Lung (tissue), 12 donors: Measurements from ENCODE around the gene PLA2G2F. TPM values are rescaled to one million over a fixed set of nuclear protein-coding genes. Genes with fewer than 3 reads are reported as not detected.
A peak's percentile ranks its signal among the peaks of the same experiment; 100 is the strongest.

ENCODE experiments used
- ATAC-seq: fragments of 200-7000 bp; cut with Tn5 transposase; one replicate; pipeline ENCODE4 v1.9.1; 2020; ENCODE audit warnings: moderate number of reproducible peaks; ENCODE audit not compliant: insufficient read depth, low FRiP score
- DNase-seq, 3 donors: peaks; one replicate each; pipeline ENCODE4 v3.0.0-alpha.2; 2013 to 2017
- H3K27ac ChIP-seq, 2 donors: one replicate each; pipeline ENCODE4 v1.5.1; 2013; ENCODE audit warnings: mild to moderate bottlenecking in 2 of 2, moderate library complexity in 2 of 2, control low read depth in 1 of 2, inconsistent platforms in 1 of 2, low read depth in 1 of 2, low read length in 1 of 2
- H3K27me3 ChIP-seq, 3 donors: one replicate each; pipeline ENCODE4 v1.5.1; 2013; ENCODE audit warnings: low read length in 2 of 3; ENCODE audit not compliant: control insufficient read depth in 3 of 3, insufficient read depth in 3 of 3
- H3K36me3 ChIP-seq, 4 donors: one replicate each; pipeline ENCODE4 v1.5.1; 2013; ENCODE audit warnings: low read length in 4 of 4, mild to moderate bottlenecking in 1 of 4, moderate library complexity in 1 of 4; ENCODE audit not compliant: control insufficient read depth in 4 of 4, insufficient read depth in 4 of 4
- H3K4me1 ChIP-seq, 5 donors: one replicate each; pipeline ENCODE4 v1.5.1; 2013; ENCODE audit warnings: low read length in 5 of 5, mild to moderate bottlenecking in 2 of 5, moderate library complexity in 1 of 5; ENCODE audit not compliant: control insufficient read depth in 5 of 5, insufficient read depth in 5 of 5
- H3K4me3 ChIP-seq: one replicate; pipeline ENCODE4 v1.5.1; 2013; ENCODE audit warnings: mild to moderate bottlenecking, control low read depth, moderate library complexity
- H3K9ac ChIP-seq, 2 donors: one replicate each; pipeline ENCODE4 v1.5.1; 2013; ENCODE audit warnings: low read length in 2 of 2, control low read depth in 1 of 2; ENCODE audit not compliant: insufficient read depth in 1 of 2
- H3K9me3 ChIP-seq, 4 donors: one replicate each; pipeline ENCODE4 v1.5.1; 2013; ENCODE audit warnings: low read length in 3 of 4, mild to moderate bottlenecking in 1 of 4, moderate library complexity in 1 of 4; ENCODE audit not compliant: control insufficient read depth in 4 of 4, insufficient read depth in 3 of 4
- CTCF ChIP-seq: IDR thresholded peaks from 2 replicates; pipeline ENCODE4 v1.5.1; 2012; ENCODE audit warnings: mild to moderate bottlenecking; ENCODE audit errors: control extremely low read depth, extremely low read depth
- WGBS, 2 donors: extraction: QIAGEN DNeasy Blood & Tissue Kit; methylation state at CpG; one replicate each; pipeline ENCODE4 v1.1.7; 2013; 5-methylcytosine and 5-hydroxymethylcytosine counted together
- polyA plus RNA-seq, 2 donors: library from polyadenylated mRNA; stranded (reverse); fragments of 200-250 nt; gene quantifications; one replicate each; pipeline ENCODE4 v1.2.1, GENCODE V29; 2013
- total RNA-seq, 2 donors: library from RNA; depleted of rRNA in 1 of 2; stranded (reverse); fragments of >200 nt in 1 of 2; gene quantifications; one replicate each; pipeline ENCODE4 v1.2.1, GENCODE V29; 2014 to 2021
- donor health status: control.
- donor health status: control.
- donor health status: Bipolar disorder and iron deficiency.
- donor health status: healthy.
- donor health status: DM: yes; HTN: yes; CAD: no.

PLA2G2F gene
- total and polyA plus RNA-seq, 4 donors = not detected

- Histone ChIP-seq H3K27me3 (peaks cover 0 to 4% (median 0%) of the 10 kb centered on the region in 3 donors), H3K9ac (no peak overlapping the region), H3K4me1 (peaks cover 0 to 15% (median 0%) of the 10 kb centered on the region in 5 donors), H3K9me3 (no peaks in the 10 kb centered on the region), H3K36me3 (no peaks in the 10 kb centered on the region), H3K27ac (no peak overlapping the region), H3K4me3 (no peak overlapping the region)
- no peak for ATAC-seq
- DNase-seq = no peak
- no peak for TF ChIP-seq CTCF
- WGBS, 2 donors = 66 to 72% methylated on average over 4 of the region's 4 CpGs
Measured at GRCh38 chr1:20107351-20107750, 31.8 kb upstream of the PLA2G2F start.

- Histone ChIP-seq H3K36me3 (no peaks in the 10 kb centered on the region), H3K9ac (no peak overlapping the region), H3K27ac (no peak overlapping the region), H3K9me3 (no peaks in the 10 kb centered on the region), H3K4me1 (peaks cover 0 to 14% (median 0%) of the 10 kb centered on the region in 5 donors), H3K4me3 (no peak overlapping the region), H3K27me3 (peaks cover 0 to 4% (median 0%) of the 10 kb centered on the region in 3 donors)
- TF ChIP-seq CTCF = no peak
- 74 to 89% methylated on average over 4 of the region's 4 CpGs for WGBS, 2 donors
- no peak for ATAC-seq
- no peak for DNase-seq
Measured at GRCh38 chr1:20107796-20108195, 31.3 kb upstream of the PLA2G2F start.

GRCh38 chr1:20108366-20109123 is 30.6 kb upstream of the PLA2G2F start:
- no peak overlapping the region for H3K9ac ChIP-seq
- no peak overlapping the region for H3K27ac ChIP-seq
- no peak for ATAC-seq
- H3K4me3 ChIP-seq = no peak overlapping the region
- peaks cover 0 to 9% (median 0%) of the 10 kb centered on the region in 5 donors for H3K4me1 ChIP-seq
- H3K9me3 ChIP-seq = no peaks in the 10 kb centered on the region
- no peaks in the 10 kb centered on the region for H3K36me3 ChIP-seq
- peaks cover 0 to 7% (median 0%) of the 10 kb centered on the region in 3 donors for H3K27me3 ChIP-seq
- DNase-seq = peak in 1 of 3 donors; percentile 19
- no peak for TF ChIP-seq CTCF
- WGBS, 2 donors = 62 to 64% methylated on average over 5 of the region's 5 CpGs
